Measurements from ENCODE around the gene KIF7.

The KIF7 gene

DNA sequence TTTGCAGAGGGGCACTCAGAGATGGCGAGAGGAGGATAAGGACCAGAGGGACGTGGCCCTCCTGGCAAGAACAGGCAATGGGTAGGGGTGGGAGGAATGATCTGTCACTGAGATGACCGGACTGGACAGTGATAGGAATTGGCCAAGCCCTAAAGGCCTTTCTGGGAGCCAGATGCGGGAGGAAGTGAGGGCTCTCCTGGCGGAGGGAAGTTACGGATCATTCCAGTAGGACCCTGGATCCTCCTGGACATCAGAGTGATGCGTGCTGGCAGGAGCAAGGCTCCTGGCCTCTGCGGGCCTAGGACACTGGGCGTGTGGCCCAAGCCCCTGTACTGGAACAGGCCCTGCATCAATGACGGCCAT lies 23.4 kb downstream of the KIF7 start:
- in situ Hi-C loops (cut with MboI; ENCODE audit: low pct_unique_long_range_greater_than_20kb, low sequenced_read_pairs, unreplicated experiment): no loop called here
- TF ChIP-seq, protein P1, sequence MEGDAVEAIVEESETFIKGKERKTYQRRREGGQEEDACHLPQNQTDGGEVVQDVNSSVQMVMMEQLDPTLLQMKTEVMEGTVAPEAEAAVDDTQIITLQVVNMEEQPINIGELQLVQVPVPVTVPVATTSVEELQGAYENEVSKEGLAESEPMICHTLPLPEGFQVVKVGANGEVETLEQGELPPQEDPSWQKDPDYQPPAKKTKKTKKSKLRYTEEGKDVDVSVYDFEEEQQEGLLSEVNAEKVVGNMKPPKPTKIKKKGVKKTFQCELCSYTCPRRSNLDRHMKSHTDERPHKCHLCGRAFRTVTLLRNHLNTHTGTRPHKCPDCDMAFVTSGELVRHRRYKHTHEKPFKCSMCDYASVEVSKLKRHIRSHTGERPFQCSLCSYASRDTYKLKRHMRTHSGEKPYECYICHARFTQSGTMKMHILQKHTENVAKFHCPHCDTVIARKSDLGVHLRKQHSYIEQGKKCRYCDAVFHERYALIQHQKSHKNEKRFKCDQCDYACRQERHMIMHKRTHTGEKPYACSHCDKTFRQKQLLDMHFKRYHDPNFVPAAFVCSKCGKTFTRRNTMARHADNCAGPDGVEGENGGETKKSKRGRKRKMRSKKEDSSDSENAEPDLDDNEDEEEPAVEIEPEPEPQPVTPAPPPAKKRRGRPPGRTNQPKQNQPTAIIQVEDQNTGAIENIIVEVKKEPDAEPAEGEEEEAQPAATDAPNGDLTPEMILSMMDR (IDR thresholded peaks at IDR 0.05; ENCODE audit: extremely low read depth, insufficient read depth, missing control alignments): no peak
- DNase-seq (ENCODE audit: low spot score): no peak

DNA sequence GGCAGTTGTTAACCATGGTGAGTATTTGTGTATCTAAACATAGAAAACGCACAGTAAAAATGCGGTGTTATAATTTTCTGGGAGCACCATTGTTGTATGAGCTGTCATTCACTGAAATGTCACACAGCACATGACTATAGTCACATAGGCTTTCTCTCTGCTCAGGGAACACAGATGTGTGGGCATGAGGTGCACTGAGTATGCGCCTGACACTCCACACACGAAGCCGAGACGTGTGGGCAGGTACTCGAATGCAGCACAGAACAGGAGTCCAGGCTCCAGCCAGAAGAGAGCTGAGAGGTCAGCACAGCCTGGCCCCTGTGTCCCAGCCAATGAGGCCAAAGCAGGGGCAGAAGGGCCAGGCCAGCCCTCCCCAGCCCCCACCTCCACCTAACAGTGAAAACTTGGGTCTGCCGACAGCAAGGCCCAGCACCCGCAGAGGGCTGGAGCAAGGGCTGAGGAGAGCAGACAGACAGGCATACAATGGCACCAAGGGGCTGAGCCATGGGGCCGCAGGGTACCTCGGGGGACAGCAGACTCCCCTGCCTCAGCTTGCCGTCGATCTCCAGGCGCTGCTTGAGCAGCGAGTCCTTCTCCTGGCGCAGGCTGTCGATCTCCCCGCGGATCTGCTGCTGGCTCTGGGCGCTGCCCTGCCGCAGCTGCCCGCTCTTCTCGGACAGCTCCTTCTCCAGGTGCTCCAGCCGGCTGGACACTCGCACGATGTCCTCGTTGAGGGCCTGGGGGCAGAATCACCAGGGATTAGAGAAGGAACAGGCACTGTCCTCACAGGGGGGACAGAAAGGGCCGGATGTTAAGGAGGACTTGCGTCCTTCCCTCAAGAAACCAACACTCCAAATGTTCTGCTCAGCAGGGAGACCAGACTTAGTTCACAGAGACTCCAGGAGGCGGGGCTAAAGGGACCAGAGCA lies 24.0 kb downstream of the KIF7 start:
- in situ Hi-C loops (cut with MboI; ENCODE audit: low pct_unique_long_range_greater_than_20kb, low sequenced_read_pairs, unreplicated experiment): no loop called here
- DNase-seq (ENCODE audit: low spot score): peak; percentile 16
- TF ChIP-seq, protein P1 (IDR thresholded peaks at IDR 0.05; ENCODE audit: extremely low read depth, insufficient read depth, missing control alignments): no peak

DNA sequence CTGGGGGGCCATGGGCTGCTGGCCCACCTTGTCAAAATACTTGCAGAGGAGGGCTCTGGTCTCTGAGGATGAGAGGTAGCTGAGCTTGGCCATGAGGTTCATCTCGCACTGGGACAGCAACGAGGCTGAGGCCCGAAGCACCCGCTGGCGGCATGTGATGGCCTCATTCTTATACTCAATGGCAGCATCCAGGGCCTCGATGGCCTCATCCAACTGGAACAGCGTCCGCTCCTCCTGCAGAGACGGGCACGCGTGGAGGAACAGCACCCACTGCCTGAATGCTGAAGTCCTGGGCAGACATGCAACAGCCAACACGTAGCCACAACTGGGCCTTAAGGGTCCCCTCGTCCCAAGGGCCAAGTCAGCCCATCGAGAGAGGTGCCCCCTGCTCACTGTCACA lies 25.0 kb downstream of the KIF7 start:
- DNase-seq (ENCODE audit: low spot score): peak; percentile 14
- in situ Hi-C loops (cut with MboI; ENCODE audit: low pct_unique_long_range_greater_than_20kb, low sequenced_read_pairs, unreplicated experiment): no loop called here
- TF ChIP-seq, protein P1 (IDR thresholded peaks at IDR 0.05; ENCODE audit: extremely low read depth, insufficient read depth, missing control alignments): no peak

DNA sequence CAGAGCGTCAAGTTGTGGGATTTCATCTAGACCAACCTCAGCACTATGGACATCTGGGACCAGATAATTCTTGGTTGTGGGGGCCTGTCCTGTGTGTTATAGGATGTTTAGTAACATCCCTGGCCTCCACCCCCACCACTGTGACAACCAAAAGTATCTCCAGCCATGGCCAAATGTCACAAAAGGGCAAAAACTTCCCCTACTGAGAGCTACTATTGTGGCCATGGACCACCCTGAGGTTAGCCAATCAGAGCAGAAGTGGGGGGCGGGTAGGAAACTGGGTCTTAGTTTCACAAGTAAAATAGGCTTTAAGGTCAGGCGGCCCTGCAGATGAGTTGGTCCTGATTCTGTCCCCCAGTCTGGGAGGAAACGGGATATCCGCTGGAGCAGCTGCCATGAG lies 25.4 kb downstream of the KIF7 start:
- TF ChIP-seq, protein P1 (IDR thresholded peaks at IDR 0.05; ENCODE audit: extremely low read depth, insufficient read depth, missing control alignments): no peak
- in situ Hi-C loops (cut with MboI; ENCODE audit: low pct_unique_long_range_greater_than_20kb, low sequenced_read_pairs, unreplicated experiment): no loop called here
- DNase-seq (ENCODE audit: low spot score): peak; percentile 15

DNA sequence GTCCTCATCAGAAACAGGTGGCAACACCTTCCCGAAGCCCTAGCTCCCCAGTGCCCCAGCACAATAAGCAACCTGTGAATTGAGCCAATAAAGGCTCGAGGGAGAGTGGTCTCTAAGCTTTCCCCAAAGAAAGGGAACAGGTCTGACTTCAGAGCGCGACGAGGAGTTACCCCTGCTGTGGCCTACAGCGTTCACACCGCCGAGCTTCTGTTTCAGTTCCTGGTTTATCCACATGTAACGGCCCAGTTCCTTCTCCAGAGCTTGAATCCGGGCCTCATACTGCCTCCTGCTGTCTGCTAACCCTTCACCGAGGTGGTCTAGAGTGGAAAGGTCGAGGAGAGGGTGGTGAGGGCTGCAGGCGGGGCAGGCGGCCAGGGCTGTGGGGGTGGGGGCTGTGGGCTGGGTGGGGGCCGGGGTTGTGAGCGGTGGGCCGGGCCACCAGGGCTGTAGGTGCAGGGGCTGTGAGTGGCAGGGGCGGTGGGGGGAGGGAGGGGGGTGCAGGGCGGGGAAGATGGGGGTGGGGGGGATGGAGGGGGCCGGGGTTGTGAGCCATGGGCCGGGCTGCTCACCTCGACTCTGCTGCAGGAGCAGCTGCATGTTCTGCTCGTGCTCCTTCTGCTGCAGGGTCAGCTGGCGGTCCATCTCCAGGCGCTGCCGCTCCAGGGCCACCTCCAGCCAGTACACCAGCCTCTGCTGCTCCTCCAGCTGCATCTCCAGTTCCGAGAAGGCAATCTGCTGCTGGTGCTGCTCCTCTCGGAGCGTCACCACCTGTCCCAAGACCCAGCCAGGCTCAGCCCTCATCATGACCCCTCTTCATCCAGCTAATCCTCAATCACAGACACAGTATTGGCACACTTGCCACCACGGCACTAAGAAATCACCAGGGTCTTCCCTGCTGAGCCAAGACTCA lies 26.2 kb downstream of the KIF7 start:
- TF ChIP-seq, protein P1 (IDR thresholded peaks at IDR 0.05; ENCODE audit: extremely low read depth, insufficient read depth, missing control alignments): no peak
- peak; percentile 31 for DNase-seq (ENCODE audit: low spot score)
- in situ Hi-C loops (cut with MboI; ENCODE audit: low pct_unique_long_range_greater_than_20kb, low sequenced_read_pairs, unreplicated experiment): no loop called here

DNA sequence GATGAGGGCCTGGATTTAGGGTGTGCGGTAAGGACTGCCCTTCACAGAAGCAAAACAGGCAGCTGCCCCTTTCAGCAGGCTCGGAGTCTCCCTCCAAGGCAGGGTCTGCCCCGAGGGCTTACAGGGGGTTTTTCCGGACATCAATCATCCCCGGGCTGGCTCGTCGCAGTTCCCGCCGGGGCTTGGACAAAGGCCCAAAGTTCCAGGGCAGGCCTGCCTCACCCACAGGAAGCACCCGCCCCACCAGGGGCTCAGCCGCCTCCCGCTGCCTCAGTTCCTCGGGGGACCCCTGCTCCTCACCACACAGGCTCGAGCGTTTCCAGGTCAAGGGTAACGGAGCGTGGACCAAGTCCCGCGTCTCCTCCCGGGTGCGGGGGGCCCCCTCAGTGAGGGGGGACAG lies 27.0 kb downstream of the KIF7 start:
- DNase-seq (ENCODE audit: low spot score): peak; percentile 19
- TF ChIP-seq, protein P1 (IDR thresholded peaks at IDR 0.05; ENCODE audit: extremely low read depth, insufficient read depth, missing control alignments): no peak
- in situ Hi-C loops (cut with MboI; ENCODE audit: low pct_unique_long_range_greater_than_20kb, low sequenced_read_pairs, unreplicated experiment): no loop called here
